IMR-90 (cell line): ENCODE measurements around the gene PTX4. TPM values are rescaled to one million over a fixed set of nuclear protein-coding genes. Genes with fewer than 3 reads are reported as not detected.

ENCODE experiments used
- ATAC-seq: fragments of 200-7000 bp; cut with Tn5 transposase; 2 replicates; pipeline ENCODE4 v1.9.1; 2020; ENCODE audit warnings: low read depth, mild to moderate bottlenecking, moderate library complexity
- BruUV-seq: library from RNA; stranded (reverse); fragments of 400-500 nt; replicated peaks from 2 replicates; lab custom pipeline; 2021; lab: Mats Ljungman, UMichigan
- CTCF ChIA-PET: fragments of 300-600 bp; formaldehyde crosslinking; extraction: SDS; loops from one replicate; lab custom pipeline; 2021; ENCODE audit warnings: antibody characterized with exemption; lab: Yijun Ruan, JAX
- POLR2A ChIA-PET: fragments of 300-600 bp; sonication (Branson Sonifier 250); formaldehyde crosslinking; loops from one replicate; lab custom pipeline; 2022; ENCODE audit warnings: antibody characterized with exemption; ENCODE audit not compliant: unreplicated experiment; lab: Charles Lee
- DNase-seq: peaks from one replicate; pipeline ENCODE4 v3.0.0; 2013
- H2AFZ ChIP-seq: replicated peaks from 2 replicates; pipeline ENCODE3; 2013; ENCODE audit warnings: low read length, mild to moderate bottlenecking; ENCODE audit not compliant: poor library complexity
- H2AK5ac ChIP-seq: 2 replicates; pipeline ENCODE4 v1.6.1; 2013; ENCODE audit warnings: low read depth, low read length, inconsistent platforms
- H2AK9ac ChIP-seq: replicated peaks from 2 replicates; pipeline ENCODE3; 2013; ENCODE audit warnings: mild to moderate bottlenecking, low read depth, low read length, moderate library complexity; ENCODE audit not compliant: poor library complexity
- H2BK120ac ChIP-seq: 2 replicates; pipeline ENCODE4 v1.6.1; 2013; ENCODE audit warnings: low read depth, low read length, inconsistent platforms
- H2BK15ac ChIP-seq: 3 replicates; pipeline ENCODE4 v1.6.1; 2013; ENCODE audit warnings: low read depth, low read length, inconsistent platforms
- H2BK20ac ChIP-seq: 2 replicates; pipeline ENCODE4 v1.6.1; 2013; ENCODE audit warnings: low read depth, mild to moderate bottlenecking, inconsistent platforms, low read length, moderate library complexity
- H2BK5ac ChIP-seq: 2 replicates; pipeline ENCODE4 v1.6.1; 2013; ENCODE audit warnings: mild to moderate bottlenecking, low read depth, low read length, inconsistent platforms; ENCODE audit not compliant: poor library complexity, severe bottlenecking
- H3K14ac ChIP-seq: replicated peaks from 2 replicates; pipeline ENCODE4 v1.6.1; 2013; ENCODE audit warnings: low read depth, low read length, inconsistent platforms
- H3K18ac ChIP-seq: 2 replicates; pipeline ENCODE4 v1.6.1; 2013; ENCODE audit warnings: low read depth, low read length, control low read depth
- H3K23ac ChIP-seq: 2 replicates; pipeline ENCODE4 v1.6.1; 2013; ENCODE audit warnings: low read depth, low read length, inconsistent platforms
- H3K27ac ChIP-seq: 2 replicates; pipeline ENCODE4 v1.5.1; 2013; ENCODE audit warnings: mild to moderate bottlenecking, control low read depth, low read length; ENCODE audit not compliant: insufficient read depth
- H3K27me3 ChIP-seq: 2 replicates; pipeline ENCODE4 v1.6.1; 2013; ENCODE audit warnings: low read length; ENCODE audit not compliant: control insufficient read depth, insufficient read depth
- H3K36me3 ChIP-seq: 2 replicates; pipeline ENCODE4 v1.6.1; 2013; ENCODE audit warnings: low read length, mixed read lengths; ENCODE audit not compliant: control insufficient read depth, insufficient read depth
- H3K4ac ChIP-seq: 2 replicates; pipeline ENCODE4 v1.6.1; 2013; ENCODE audit warnings: low read depth, low read length, inconsistent platforms
- H3K4me1 ChIP-seq: 2 replicates; pipeline ENCODE4 v1.6.1; 2013; ENCODE audit warnings: low read length, mixed read lengths; ENCODE audit not compliant: control insufficient read depth, insufficient read depth
- H3K4me2 ChIP-seq: 2 replicates; pipeline ENCODE4 v1.6.1; 2013; ENCODE audit warnings: low read depth, mild to moderate bottlenecking, control low read depth, low read length, moderate library complexity
- H3K4me3 ChIP-seq: 2 replicates; pipeline ENCODE4 v1.5.1; 2013; ENCODE audit warnings: low read depth, mild to moderate bottlenecking, control low read depth, low read length, moderate library complexity; ENCODE audit not compliant: insufficient read depth
- H3K56ac ChIP-seq: 2 replicates; pipeline ENCODE4 v1.6.1; 2013; ENCODE audit warnings: low read length, inconsistent platforms; ENCODE audit not compliant: insufficient read depth; ENCODE audit errors: extremely low read depth
- H3K79me1 ChIP-seq, 2 experiments: 2 replicates each; pipeline ENCODE4 v1.6.1; 2013; ENCODE audit warnings: low read length in 2 of 2, inconsistent platforms in 1 of 2, low read depth in 1 of 2
- H3K9ac ChIP-seq: 2 replicates; pipeline ENCODE4 v1.6.1; 2013; ENCODE audit warnings: low read depth, low read length, control low read depth
- H3K9me1 ChIP-seq: 2 replicates; pipeline ENCODE4 v1.6.1; 2013; ENCODE audit warnings: low read length, inconsistent platforms; ENCODE audit not compliant: insufficient read depth
- H3K9me3 ChIP-seq: 2 replicates; pipeline ENCODE4 v1.6.1; 2013; ENCODE audit warnings: low read length; ENCODE audit not compliant: control insufficient read depth, insufficient read depth
- H4K20me1 ChIP-seq: 2 replicates; pipeline ENCODE4 v1.6.1; 2013; ENCODE audit warnings: low read length, inconsistent platforms; ENCODE audit not compliant: insufficient read depth
- H4K5ac ChIP-seq: 2 replicates; pipeline ENCODE4 v1.6.1; 2013; ENCODE audit warnings: mild to moderate bottlenecking, low read depth, low read length, control low read depth
- H4K8ac ChIP-seq, 2 experiments: 2 replicates each; pipeline ENCODE4 v1.6.1; 2013; ENCODE audit warnings: low read depth in 2 of 2, low read length in 2 of 2, control low read depth in 1 of 2, inconsistent platforms in 1 of 2
- H4K91ac ChIP-seq: 2 replicates; pipeline ENCODE4 v1.6.1; 2013; ENCODE audit warnings: low read depth, low read length, inconsistent platforms; ENCODE audit not compliant: insufficient read depth
- BHLHE40 ChIP-seq: fragments of 150-350 bp; IDR thresholded peaks from 2 replicates; pipeline ENCODE4 v1.6.1; 2016; ENCODE audit warnings: mild to moderate bottlenecking, low read depth, low read length
- CEBPB ChIP-seq: IDR thresholded peaks from 2 replicates; pipeline ENCODE4 v1.6.1; 2012; ENCODE audit warnings: low read depth, low read length, improper control_type of control experiment
- CHD1 ChIP-seq: IDR thresholded peaks from 2 replicates; pipeline ENCODE4 v1.6.1; 2012; ENCODE audit warnings: low read depth, low read length, improper control_type of control experiment
- FOS ChIP-seq: fragments of 150-350 bp; IDR thresholded peaks from 2 replicates; pipeline ENCODE4 v1.6.1; 2016; ENCODE audit warnings: low read depth, low read length
- MAFK ChIP-seq: IDR thresholded peaks from 2 replicates; pipeline ENCODE4 v1.6.1; 2012; ENCODE audit warnings: low read depth, low read length, improper control_type of control experiment
- MAZ ChIP-seq: IDR thresholded peaks from 2 replicates; pipeline ENCODE4 v1.6.1; 2012; ENCODE audit warnings: low read depth, mild to moderate bottlenecking, low read length, improper control_type of control experiment, moderate library complexity, borderline replicate concordance
- MXI1 ChIP-seq: IDR thresholded peaks from 2 replicates; pipeline ENCODE4 v1.6.1; 2012; ENCODE audit warnings: low read depth, mild to moderate bottlenecking, low read length, moderate library complexity, borderline replicate concordance
- POLR2A ChIP-seq: IDR thresholded peaks from 2 replicates; pipeline ENCODE4 v1.6.1; 2012; ENCODE audit warnings: mild to moderate bottlenecking, low read depth, low read length
- RAD21 ChIP-seq: IDR thresholded peaks from 2 replicates; pipeline ENCODE4 v1.6.1; 2012; ENCODE audit warnings: low read length, improper control_type of control experiment
- RCOR1 ChIP-seq: IDR thresholded peaks from 2 replicates; pipeline ENCODE4 v1.6.1; 2012; ENCODE audit warnings: mild to moderate bottlenecking, low read length, improper control_type of control experiment; ENCODE audit not compliant: insufficient replicate concordance
- RFX5 ChIP-seq: IDR thresholded peaks from 2 replicates; pipeline ENCODE4 v1.8.0; 2012; ENCODE audit warnings: low read depth, mild to moderate bottlenecking, low read length, moderate library complexity
- SMC3 ChIP-seq: fragments of 150-350 bp; IDR thresholded peaks from 2 replicates; pipeline ENCODE4 v1.6.1; 2016; ENCODE audit warnings: low read depth, mild to moderate bottlenecking, antibody characterized with exemption, low read length, moderate library complexity
- WGBS, 2 experiments: methylation state at CpG; one replicate each; pipeline versions ENCODE4 v1.1.5 to v1.1.7; 2013; ENCODE audit warnings: missing lambda C conversion rate in 2 of 2; ENCODE audit not compliant: insufficient read length in 1 of 2; ENCODE audit errors: extremely low coverage in 2 of 2; 5-methylcytosine and 5-hydroxymethylcytosine counted together
- dilution Hi-C: fragments of 300-500 bp; cut with HindIII; formaldehyde crosslinking; loops from one replicate; pipeline ENCODE4 v1.14.3; 2018; ENCODE audit warnings: low sequenced_read_pairs; ENCODE audit not compliant: unreplicated experiment
- in situ Hi-C: fragments of 300-500 bp; cut with MboI; formaldehyde crosslinking; loops from 3 replicates; pipeline ENCODE4 v1.14.3; 2019; ENCODE audit warnings: low sequenced_read_pairs, inconsistent platforms, mixed read lengths
- intact Hi-C: fragments of 100-400 bp; cut with micrococcal nuclease; formaldehyde crosslinking; loops from 2 replicates; pipeline ENCODE4 v1.10.0; 2022
- polyA plus RNA-seq, 3 experiments: library from polyadenylated mRNA; depleted of rRNA; stranded (reverse); fragments of >200 nt; gene quantifications; 2 replicates each; pipeline ENCODE4 v1.2.3, GENCODE V29; 2012; ENCODE audit warnings: low replicate concordance in 1 of 3
- total RNA-seq: library from RNA; depleted of rRNA; stranded (reverse); fragments of >200 nt; gene quantifications from 2 replicates; pipeline ENCODE4 v1.2.3, GENCODE V29; 2012
- TF ChIP-seq, protein P1 (sequence below): fragments of 150-350 bp; IDR thresholded peaks from 2 replicates; pipeline ENCODE4 v1.6.1; 2017; ENCODE audit warnings: mild to moderate bottlenecking, antibody characterized with exemption, low read length, low read depth
- TF ChIP-seq, protein P2 (sequence below): fragments of 150-350 bp; IDR thresholded peaks from 2 replicates; pipeline ENCODE4 v1.6.1; 2016; ENCODE audit warnings: low read depth, mild to moderate bottlenecking, low read length, moderate library complexity, borderline replicate concordance
- TF ChIP-seq, protein P3 (sequence below): conservative IDR thresholded peaks from 2 replicates; pipeline ENCODE4 v1.5.1; 2012; ENCODE audit warnings: mild to moderate bottlenecking, low read depth, low read length, improper control_type of control experiment

The PTX4 gene
- total and polyA plus RNA-seq, 2 of the 4 experiments (the other 2 are of a cell fraction) = 0.07 TPM; not detected in 1

DNA sequence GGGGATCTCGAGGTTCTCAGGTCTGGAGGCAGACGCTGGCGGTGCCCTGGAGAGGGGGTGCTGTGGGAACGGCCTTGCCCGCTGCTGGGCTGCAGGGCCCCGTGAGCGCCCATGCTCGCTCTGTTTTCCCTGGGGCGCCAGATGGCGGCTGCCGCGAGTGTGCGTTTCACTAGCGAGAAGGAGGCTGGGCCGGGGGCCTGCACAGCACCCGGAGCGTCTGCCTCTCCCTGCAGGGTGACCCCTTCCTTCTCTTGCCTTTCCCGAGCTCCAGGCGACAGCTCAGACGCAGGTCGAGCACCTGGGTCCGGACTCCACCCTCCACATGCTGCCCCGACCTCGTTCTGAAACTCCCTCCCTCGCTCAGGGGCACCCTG is 7.1 kb upstream of the PTX4 start:
- intact Hi-C loops = no loop called here
- H3K9me3 ChIP-seq = no peaks in the 10 kb centered on the region
- no peak overlapping the region for H2BK15ac ChIP-seq
- peaks cover 38% of the 10 kb centered on the region for H3K36me3 ChIP-seq
- peaks cover 12% of the 10 kb centered on the region for H3K4me1 ChIP-seq
- no peak for TF ChIP-seq MAZ
- TF ChIP-seq POLR2A = no peak
- TF ChIP-seq, protein P1, sequence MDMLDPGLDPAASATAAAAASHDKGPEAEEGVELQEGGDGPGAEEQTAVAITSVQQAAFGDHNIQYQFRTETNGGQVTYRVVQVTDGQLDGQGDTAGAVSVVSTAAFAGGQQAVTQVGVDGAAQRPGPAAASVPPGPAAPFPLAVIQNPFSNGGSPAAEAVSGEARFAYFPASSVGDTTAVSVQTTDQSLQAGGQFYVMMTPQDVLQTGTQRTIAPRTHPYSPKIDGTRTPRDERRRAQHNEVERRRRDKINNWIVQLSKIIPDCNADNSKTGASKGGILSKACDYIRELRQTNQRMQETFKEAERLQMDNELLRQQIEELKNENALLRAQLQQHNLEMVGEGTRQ = no peak
- TF ChIP-seq MAFK = no peak
- TF ChIP-seq SMC3 = no peak
- no peak for TF ChIP-seq MXI1
- TF ChIP-seq RFX5 = no peak
- no peak for TF ChIP-seq RCOR1
- no peak for TF ChIP-seq CHD1
- TF ChIP-seq RAD21 = no peak
- TF ChIP-seq FOS = no peak
- TF ChIP-seq BHLHE40 = no peak
- TF ChIP-seq, protein P2, sequence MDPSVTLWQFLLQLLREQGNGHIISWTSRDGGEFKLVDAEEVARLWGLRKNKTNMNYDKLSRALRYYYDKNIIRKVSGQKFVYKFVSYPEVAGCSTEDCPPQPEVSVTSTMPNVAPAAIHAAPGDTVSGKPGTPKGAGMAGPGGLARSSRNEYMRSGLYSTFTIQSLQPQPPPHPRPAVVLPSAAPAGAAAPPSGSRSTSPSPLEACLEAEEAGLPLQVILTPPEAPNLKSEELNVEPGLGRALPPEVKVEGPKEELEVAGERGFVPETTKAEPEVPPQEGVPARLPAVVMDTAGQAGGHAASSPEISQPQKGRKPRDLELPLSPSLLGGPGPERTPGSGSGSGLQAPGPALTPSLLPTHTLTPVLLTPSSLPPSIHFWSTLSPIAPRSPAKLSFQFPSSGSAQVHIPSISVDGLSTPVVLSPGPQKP = no peak
- TF ChIP-seq, protein P3, sequence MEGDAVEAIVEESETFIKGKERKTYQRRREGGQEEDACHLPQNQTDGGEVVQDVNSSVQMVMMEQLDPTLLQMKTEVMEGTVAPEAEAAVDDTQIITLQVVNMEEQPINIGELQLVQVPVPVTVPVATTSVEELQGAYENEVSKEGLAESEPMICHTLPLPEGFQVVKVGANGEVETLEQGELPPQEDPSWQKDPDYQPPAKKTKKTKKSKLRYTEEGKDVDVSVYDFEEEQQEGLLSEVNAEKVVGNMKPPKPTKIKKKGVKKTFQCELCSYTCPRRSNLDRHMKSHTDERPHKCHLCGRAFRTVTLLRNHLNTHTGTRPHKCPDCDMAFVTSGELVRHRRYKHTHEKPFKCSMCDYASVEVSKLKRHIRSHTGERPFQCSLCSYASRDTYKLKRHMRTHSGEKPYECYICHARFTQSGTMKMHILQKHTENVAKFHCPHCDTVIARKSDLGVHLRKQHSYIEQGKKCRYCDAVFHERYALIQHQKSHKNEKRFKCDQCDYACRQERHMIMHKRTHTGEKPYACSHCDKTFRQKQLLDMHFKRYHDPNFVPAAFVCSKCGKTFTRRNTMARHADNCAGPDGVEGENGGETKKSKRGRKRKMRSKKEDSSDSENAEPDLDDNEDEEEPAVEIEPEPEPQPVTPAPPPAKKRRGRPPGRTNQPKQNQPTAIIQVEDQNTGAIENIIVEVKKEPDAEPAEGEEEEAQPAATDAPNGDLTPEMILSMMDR = no peak
- no peak for TF ChIP-seq CEBPB
- peaks cover 7% of the 10 kb centered on the region for H3K9me1 ChIP-seq
- no peak overlapping the region for H3K56ac ChIP-seq
- H2BK20ac ChIP-seq = no peak overlapping the region
- DNase-seq = no peak
- WGBS, 2 experiments = 90% methylated on average over 17 of the region's 25 CpGs; no CpG with 5 or more reads in 1 of the 2 experiments
- H2BK5ac ChIP-seq = no peak overlapping the region
- H4K20me1 ChIP-seq = peaks cover 13% of the 10 kb centered on the region; the same call in 1 of the 2 replicates
- BruUV-seq = no TSS peak
- no peak overlapping the region for H3K23ac ChIP-seq
- H3K4me2 ChIP-seq = no peak overlapping the region
- dilution Hi-C loops = no loop called here
- H4K91ac ChIP-seq = no peak overlapping the region
- no peak overlapping the region for H2BK120ac ChIP-seq
- H3K79me1 ChIP-seq = peaks cover 6 to 35% of the 10 kb centered on the region in 2 experiments
- in situ Hi-C loops = no loop called here
- no peak overlapping the region for H3K4ac ChIP-seq
- ChIA-PET POLR2A (no interaction called here), CTCF (no interaction called here)
- no peak overlapping the region for H3K9ac ChIP-seq
- no peak overlapping the region for H4K8ac ChIP-seq
- H4K5ac ChIP-seq = no peak overlapping the region
- no peak overlapping the region for H3K4me3 ChIP-seq
- no peak overlapping the region for H3K27ac ChIP-seq
- no peak overlapping the region for H3K18ac ChIP-seq
- no peak overlapping the region for H2AK5ac ChIP-seq
- no peak overlapping the region for H2AK9ac ChIP-seq
- H3K14ac ChIP-seq = no peak overlapping the region
- ATAC-seq = no peak
- no peak overlapping the region for H2AFZ ChIP-seq
- H3K27me3 ChIP-seq = no peaks in the 10 kb centered on the region
